ENCODE results near the gene RHOA.

The RHOA gene

GRCh38 chr3:49313896-49314688 lies 97.7 kb downstream of the RHOA start:
- no peak for DNase-seq

GRCh38 chr3:49311283-49311682 lies 100.5 kb downstream of the RHOA start:
- DNase-seq: no peak

GRCh38 chr3:49310677-49311076 lies 101.1 kb downstream of the RHOA start:
- DNase-seq: no peak
